ENCODE results near the gene GRIN1.
"Not testable (repeated sequence)": the region's sequence is repeated elsewhere in the genome, so short reads cannot be mapped to it uniquely, and the experiment has no call there.

The GRIN1 gene

DNA sequence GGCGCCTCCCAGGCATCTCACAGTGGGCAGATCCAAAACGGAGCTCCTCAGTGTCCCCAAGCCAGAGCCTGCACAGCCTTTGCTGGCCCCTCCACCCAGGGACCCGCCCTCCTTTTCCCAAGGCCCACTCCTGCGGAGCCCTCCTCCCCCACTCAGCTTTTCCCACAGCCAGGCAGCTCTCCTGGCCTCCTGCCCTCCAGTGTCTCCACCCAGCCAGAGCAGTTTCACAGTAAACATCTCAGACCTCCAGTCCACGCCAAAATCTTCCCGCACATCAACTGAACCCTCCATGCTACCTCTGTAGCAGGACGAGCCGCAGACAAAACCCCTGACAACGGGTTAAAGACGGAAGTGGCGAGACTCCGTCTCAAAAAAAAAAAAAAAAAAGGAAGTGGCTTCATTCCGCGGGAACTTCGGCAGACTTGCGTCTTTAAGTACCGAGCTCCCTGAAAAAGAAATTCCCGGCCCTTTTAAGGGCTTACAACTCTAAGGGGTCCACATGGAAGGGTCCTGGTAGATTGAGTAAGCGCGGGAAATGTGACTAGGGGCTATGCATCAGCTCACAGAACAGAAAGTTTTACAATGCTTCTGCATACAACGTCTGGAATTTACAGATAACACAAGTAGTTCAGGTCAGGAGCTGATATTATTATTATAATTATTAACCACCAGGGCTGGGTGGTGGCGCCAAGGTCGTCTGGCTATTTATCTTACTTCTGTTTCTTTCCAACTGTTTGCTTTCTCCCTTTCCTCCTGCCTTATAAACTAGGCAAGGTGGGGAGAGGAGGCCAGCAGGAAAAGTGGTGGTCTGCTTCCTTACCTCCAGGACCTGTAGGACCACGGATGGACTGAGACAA lies 11.4 kb upstream of the GRIN1 start:
- H3K4me3 ChIP-seq (ENCODE audit: control insufficient read depth, low read depth, low read length): peak overlapping the region; percentile 72
- DNase-seq (ENCODE audit: low read depth): no peak
- TF ChIP-seq, protein P1, sequence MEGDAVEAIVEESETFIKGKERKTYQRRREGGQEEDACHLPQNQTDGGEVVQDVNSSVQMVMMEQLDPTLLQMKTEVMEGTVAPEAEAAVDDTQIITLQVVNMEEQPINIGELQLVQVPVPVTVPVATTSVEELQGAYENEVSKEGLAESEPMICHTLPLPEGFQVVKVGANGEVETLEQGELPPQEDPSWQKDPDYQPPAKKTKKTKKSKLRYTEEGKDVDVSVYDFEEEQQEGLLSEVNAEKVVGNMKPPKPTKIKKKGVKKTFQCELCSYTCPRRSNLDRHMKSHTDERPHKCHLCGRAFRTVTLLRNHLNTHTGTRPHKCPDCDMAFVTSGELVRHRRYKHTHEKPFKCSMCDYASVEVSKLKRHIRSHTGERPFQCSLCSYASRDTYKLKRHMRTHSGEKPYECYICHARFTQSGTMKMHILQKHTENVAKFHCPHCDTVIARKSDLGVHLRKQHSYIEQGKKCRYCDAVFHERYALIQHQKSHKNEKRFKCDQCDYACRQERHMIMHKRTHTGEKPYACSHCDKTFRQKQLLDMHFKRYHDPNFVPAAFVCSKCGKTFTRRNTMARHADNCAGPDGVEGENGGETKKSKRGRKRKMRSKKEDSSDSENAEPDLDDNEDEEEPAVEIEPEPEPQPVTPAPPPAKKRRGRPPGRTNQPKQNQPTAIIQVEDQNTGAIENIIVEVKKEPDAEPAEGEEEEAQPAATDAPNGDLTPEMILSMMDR (conservative IDR thresholded peaks at IDR 0.05; ENCODE audit: control insufficient read depth, insufficient read depth, low read depth, low read length): no peak

DNA sequence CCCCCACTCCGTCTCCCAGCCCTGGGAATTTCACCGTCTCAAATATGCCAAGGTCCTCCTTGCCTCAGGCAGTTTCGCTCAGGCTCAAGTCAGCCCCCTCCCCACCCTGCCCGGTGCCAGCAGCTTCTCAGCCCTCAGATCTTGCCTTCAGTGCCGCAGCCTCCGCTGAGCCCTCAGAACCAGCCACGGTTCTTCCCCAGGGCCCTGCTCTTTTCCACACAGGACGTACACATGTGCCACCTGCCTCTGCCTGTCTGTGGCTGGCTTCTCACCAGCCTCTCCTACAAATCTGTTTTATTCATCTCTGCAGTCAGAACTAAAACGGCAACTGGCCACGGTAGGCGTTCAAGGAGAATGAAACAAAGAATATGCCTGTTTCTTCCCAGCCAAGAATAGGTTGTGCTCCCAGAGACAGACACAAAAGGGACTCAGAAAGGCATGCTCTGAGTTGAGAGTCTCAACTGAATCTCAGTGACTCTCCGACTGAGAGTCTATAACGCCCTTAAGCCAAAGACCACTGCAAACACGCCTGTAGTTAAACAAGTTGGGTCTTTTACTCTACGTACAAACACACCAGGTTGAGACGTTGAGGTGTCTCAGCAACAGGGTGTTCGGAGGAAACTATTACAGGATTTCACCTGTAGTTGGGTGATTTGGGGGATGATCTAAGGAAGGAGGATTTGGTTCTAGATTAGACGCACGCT lies 10.6 kb upstream of the GRIN1 start:
- H3K4me3 ChIP-seq (ENCODE audit: control insufficient read depth, low read depth, low read length): peak overlapping the region; percentile 72
- no peak for DNase-seq (ENCODE audit: low read depth)

DNA sequence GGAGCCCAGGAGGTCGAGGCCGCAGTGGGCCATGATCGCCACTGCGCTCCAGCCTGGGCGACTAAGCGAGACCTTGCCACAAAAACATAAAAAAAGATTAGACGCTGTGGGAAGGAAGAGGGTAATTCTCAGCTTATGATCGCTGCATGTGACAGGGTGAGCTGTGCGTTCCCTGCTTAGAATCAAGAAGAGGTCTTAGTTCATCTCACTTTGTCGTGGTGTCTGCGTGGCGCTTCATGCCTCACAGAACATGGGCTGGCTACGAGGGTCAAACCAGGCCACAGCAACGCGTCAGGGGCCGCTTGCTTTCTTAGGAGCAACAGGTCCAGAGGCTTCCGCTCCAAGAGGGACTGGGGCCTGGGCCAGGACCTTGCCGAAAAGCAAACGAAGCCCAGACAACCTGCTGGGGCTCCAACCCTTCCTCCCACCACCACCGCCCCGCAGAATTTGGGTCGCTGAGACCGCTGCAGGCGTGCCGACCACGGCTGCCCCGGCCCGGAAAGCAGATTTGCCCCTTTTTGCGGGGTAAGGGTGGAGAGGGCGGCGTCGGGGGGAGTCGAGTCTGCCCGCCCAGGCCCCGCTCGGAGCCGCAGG lies 10.0 kb upstream of the GRIN1 start:
- peak; percentile 49 for DNase-seq (ENCODE audit: low read depth)
- peak overlapping the region; percentile 72 for H3K4me3 ChIP-seq (ENCODE audit: control insufficient read depth, low read depth, low read length)
- TF ChIP-seq, protein P1 (conservative IDR thresholded peaks at IDR 0.05; ENCODE audit: control insufficient read depth, insufficient read depth, low read depth, low read length): no peak

More for the DNA sequence above, 10.6 kb upstream of the GRIN1 start:
- TF ChIP-seq, protein P1 (conservative IDR thresholded peaks at IDR 0.05; ENCODE audit: control insufficient read depth, insufficient read depth, low read depth, low read length): no peak

DNA sequence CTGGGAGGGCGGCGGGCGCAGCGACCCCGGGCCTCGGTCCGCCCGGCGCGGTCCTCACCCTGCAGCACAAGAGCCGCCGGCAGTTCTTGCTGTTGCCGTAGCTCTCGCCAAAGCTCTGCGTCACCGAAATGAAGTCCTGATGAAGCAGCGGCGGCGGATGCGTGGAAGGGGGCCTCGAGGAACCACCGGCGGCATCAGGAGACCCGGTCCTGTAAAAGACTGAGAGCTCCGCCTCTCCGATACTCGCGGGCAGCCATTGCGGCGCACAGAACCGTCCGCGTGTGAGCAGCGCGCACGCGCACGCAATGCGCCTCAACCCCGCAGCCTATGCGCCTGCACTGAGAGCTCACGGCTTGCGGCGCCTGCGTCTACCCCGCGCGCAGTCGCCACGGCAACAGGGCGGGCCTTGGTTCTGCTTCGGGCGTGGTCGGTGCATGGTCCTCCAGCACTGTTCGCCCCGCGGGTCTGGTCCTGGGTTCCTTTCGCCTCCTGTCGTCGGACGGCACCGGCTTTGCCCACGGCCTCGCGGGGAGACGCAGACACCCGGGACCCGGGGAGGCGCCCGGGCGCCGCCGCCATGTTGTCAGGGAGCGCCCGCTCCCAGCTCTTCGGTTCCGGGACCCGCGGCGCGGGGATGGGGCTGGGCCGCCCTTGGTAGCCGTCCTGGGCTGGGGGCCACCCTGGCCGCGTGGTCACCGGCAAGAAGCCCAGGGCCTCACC lies 9.3 kb upstream of the GRIN1 start:
- peak overlapping the region; percentile 72 for H3K4me3 ChIP-seq (ENCODE audit: control insufficient read depth, low read depth, low read length)
- peak; percentile 91 for DNase-seq (ENCODE audit: low read depth)
- TF ChIP-seq, protein P1 (conservative IDR thresholded peaks at IDR 0.05; ENCODE audit: control insufficient read depth, insufficient read depth, low read depth, low read length): no peak

DNA sequence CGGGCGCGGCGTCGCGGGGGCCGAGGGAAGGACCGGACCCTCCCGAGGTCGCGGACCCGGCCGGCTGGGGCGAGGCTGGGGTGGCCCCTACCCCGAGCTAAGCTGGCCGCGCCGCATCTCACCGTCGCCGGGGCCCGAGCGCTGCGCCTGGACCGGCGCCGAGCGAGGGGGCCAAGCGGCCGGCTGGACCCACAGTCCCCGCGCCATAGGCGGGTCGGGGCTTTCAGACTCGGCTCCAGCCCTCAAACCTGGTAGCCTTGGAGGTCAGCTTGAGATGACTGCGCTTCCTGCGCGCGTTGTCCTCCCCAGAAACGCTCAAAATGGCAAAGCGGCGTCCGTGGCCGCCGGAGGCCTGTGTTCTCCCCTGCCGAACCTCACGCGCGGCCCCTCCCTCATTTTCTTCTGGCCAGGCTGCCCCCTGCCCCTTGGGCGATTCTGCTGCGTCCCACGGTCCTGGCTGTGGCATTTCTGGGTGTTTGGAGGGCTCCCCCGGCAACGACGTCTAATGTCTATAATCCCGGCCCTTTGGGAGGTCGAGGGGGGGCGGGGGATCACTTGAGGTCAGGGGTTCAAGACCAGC lies 8.7 kb upstream of the GRIN1 start:
- TF ChIP-seq, protein P1 (conservative IDR thresholded peaks at IDR 0.05; ENCODE audit: control insufficient read depth, insufficient read depth, low read depth, low read length): no peak
- peak overlapping the region; percentile 72 for H3K4me3 ChIP-seq (ENCODE audit: control insufficient read depth, low read depth, low read length)
- peak; percentile 20 for DNase-seq (ENCODE audit: low read depth)

DNA sequence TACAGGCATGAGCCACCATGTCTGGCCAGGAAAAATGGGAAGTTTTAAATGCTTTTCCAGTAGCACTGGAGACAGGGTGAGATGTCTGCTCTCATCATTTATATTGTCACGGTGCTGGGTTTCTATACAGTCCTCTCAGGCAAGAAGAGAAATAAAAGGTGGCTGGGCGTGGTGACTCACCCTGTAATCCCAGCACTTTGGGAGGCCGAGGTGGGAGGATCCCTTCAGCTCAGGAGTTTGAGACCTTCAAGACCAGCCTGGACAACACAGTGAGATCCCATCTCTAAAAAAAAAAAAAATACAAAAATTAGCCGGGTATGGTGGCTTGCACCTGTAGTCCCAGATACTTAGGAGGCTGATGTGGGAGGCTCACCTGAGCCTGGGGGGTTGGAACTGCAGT lies 4.8 kb upstream of the GRIN1 start:
- TF ChIP-seq, protein P1 (conservative IDR thresholded peaks at IDR 0.05; ENCODE audit: control insufficient read depth, insufficient read depth, low read depth, low read length): no peak
- DNase-seq (ENCODE audit: low read depth): no peak
- H3K4me3 ChIP-seq (ENCODE audit: control insufficient read depth, low read depth, low read length): no peak overlapping the region

DNA sequence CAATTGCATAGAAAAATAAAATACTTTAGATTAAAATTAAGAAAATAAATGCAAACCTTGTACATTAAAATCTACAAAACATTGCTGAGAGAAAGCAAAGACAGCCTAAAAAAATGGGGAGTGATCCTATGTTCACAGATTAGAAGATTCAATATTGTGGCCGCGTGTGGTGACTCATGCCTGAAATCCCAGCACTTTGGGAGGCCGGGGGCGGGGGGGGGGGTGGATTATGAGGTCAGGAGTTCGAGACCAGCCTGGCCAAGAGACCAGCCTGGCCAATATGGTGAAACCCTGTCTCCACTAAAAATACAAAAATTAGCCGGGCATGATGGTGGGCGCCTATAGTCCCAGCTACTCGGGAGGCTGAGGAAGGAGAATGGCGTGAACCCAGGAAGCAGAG lies 3.8 kb upstream of the GRIN1 start:
- not testable (repeated sequence) for DNase-seq (ENCODE audit: low read depth); H3K4me3 ChIP-seq (ENCODE audit: control insufficient read depth, low read depth, low read length)

Data from fibroblast of mammary gland (primary cell).